Keratinocyte (primary cell): ENCODE measurements around the gene MAGIX.
A peak's percentile ranks its signal among the peaks of the same experiment; 100 is the strongest.

ENCODE experiments used
- CTCF ChIP-seq, 3 experiments: IDR thresholded peaks in 1 of 3; conservative IDR thresholded peaks in 1 of 3; optimal IDR thresholded peaks in 1 of 3; 2 replicates in 2 of 3; 3 replicates in 1 of 3; pipeline versions ENCODE3 to v1.5.1; 2011; ENCODE audit warnings: low read length in 3 of 3, mild to moderate bottlenecking in 3 of 3, moderate library complexity in 2 of 3, control low read depth in 1 of 3, inconsistent platforms in 1 of 3; ENCODE audit not compliant: insufficient read depth in 2 of 3; ENCODE audit errors: extremely low read depth in 1 of 3
- EZH2 ChIP-seq: IDR thresholded peaks from one replicate; pipeline ENCODE4 v1.6.1; 2012; ENCODE audit warnings: inconsistent platforms, mild to moderate bottlenecking, low read length, moderate library complexity

DNA sequence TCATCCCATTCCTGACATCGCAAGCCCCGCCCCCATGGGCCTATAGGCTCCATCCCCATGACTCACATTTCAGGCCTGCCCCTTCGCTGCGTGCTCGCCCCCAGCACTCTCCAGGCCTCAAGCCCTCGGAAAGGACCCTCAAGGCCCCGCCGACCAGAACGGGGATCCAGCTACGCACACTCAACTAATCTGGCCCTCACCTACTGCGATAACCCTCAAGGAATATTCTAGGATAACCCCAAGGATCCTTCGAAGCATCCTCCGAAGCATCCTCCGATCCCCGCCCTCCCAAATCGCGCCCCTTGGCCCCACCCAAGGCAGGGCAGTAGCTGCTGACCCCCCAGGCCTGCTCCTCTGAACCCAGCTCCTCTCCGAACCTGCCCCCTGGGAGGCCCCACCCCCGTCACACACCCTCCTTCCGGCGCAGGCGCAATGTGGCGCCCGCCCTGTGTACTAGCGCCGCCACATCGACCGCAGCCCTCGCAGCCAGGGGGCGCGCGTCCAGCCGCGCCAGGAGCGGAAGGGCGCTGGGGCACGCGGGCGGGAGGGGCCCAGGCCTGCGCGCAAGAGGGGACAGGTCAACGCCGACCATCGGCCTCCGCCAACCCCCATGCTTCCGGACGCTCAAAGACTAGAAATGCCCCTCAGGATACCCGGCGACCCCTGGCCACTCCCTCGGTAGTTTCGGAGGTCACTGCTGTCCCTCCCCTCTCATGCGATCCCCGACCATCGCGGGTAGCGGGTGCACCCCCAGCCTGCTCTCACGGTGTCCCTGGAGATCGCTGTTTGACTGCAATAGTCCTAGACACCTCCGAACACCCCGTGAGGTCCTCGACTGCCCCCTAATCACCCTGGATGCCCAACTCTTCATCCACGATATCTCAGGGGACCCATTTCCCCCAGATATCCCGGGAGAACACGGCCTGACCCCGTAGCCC lies 6.4 kb upstream of the MAGIX start:
- TF ChIP-seq CTCF (optimal IDR thresholded peaks at IDR 0.05 in 1 of 3, IDR thresholded peaks at IDR 0.05 in 1 of 3, conservative IDR thresholded peaks at IDR 0.05 in 1 of 3; ENCODE audit: extremely low read depth in 1 of 3, insufficient read depth in 2 of 3, low read length in 3 of 3) (peak in 2 of 3 experiments; percentile 57 to 79), EZH2 (no peak)
